HUES48 (cell line): ENCODE results near the gene APOL3.
"Not testable (repeated sequence)": the region's sequence is repeated elsewhere in the genome, so short reads cannot be mapped to it uniquely, and the experiment has no call there.

Source experiments
- H3K27ac ChIP-seq: one replicate; pipeline ENCODE4 v1.7.0; 2013; ENCODE audit warnings: low read depth, low read length, inconsistent platforms
- H3K27me3 ChIP-seq: 2 replicates; pipeline ENCODE4 v1.6.1; 2013; ENCODE audit warnings: mild to moderate bottlenecking, low read length; ENCODE audit not compliant: control insufficient read depth, insufficient read depth
- H3K36me3 ChIP-seq: 2 replicates; pipeline ENCODE4 v1.6.1; 2013; ENCODE audit warnings: low read length; ENCODE audit not compliant: control insufficient read depth, insufficient read depth
- H3K4me1 ChIP-seq: 2 replicates; pipeline ENCODE4 v1.6.1; 2013; ENCODE audit warnings: mild to moderate bottlenecking, low read length; ENCODE audit not compliant: control insufficient read depth, insufficient read depth
- H3K4me3 ChIP-seq: 2 replicates; pipeline ENCODE4 v1.5.1; 2013; ENCODE audit warnings: mild to moderate bottlenecking, low read depth, low read length
- H3K9ac ChIP-seq: 2 replicates; pipeline ENCODE4 v1.6.1; 2013; ENCODE audit warnings: mild to moderate bottlenecking, low read depth, low read length, moderate library complexity
- H3K9me3 ChIP-seq: 2 replicates; pipeline ENCODE4 v1.6.1; 2013; ENCODE audit warnings: low read length; ENCODE audit not compliant: control insufficient read depth, insufficient read depth

Gene APOL3, protein sequence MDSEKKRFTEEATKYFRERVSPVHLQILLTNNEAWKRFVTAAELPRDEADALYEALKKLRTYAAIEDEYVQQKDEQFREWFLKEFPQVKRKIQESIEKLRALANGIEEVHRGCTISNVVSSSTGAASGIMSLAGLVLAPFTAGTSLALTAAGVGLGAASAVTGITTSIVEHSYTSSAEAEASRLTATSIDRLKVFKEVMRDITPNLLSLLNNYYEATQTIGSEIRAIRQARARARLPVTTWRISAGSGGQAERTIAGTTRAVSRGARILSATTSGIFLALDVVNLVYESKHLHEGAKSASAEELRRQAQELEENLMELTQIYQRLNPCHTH

GRCh38 chr22:36160499-36160942, at the start of gene APOL3:
TSS of gene APOL3 (minus strand) at chr22:36160755. CDS start at chr22:36149055, 11,700 bp downstream.
- Histone ChIP-seq H3K27me3 (no peaks in the 10 kb centered on the region), H3K36me3 (no peaks in the 10 kb centered on the region), H3K9ac (no peak within 1 kb of the TSS), H3K27ac (no peak within 1 kb of the TSS), H3K4me3 (no peak within 1 kb of the TSS), H3K9me3 (no peaks in the 10 kb centered on the region), H3K4me1 (peaks cover 13% of the 10 kb centered on the region)

GRCh38 chr22:36210224-36210623, 49.7 kb upstream of the APOL3 start:
- H3K36me3 ChIP-seq, result no peaks in the 10 kb centered on the region
- H3K27me3 ChIP-seq, result peaks cover 4% of the 10 kb centered on the region; the same call in 1 of the 2 replicates
- no peaks in the 10 kb centered on the region for H3K4me1 ChIP-seq
- H3K9me3 ChIP-seq, result no peaks in the 10 kb centered on the region
- H3K9ac ChIP-seq, result no peak overlapping the region
- H3K4me3 ChIP-seq, result no peak overlapping the region
- no peak overlapping the region for H3K27ac ChIP-seq

DNA sequence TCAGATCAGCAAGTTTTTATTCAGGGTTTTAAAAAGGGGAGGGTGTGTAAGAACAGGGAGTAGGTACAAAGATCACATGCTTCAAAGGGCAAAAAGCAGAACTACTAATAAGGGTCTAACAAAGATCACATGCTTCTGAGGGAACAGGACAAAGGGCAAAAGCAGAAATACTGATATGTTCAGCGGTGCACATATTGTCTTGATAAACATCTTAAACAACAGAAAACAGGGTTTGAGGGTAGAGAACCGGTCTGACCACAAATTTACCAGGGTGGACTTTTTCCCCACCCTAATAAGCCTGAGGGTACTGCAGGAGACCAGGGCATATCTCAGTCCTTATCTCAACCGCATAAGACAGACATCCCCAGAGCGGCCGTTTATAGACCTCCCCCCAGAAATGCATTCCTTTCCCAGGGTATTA, 48.9 kb upstream of the APOL3 start:
- not testable (repeated sequence) for H3K27ac ChIP-seq, H3K27me3 ChIP-seq, H3K9me3 ChIP-seq, H3K4me3 ChIP-seq, H3K4me1 ChIP-seq, H3K9ac ChIP-seq, H3K36me3 ChIP-seq

DNA sequence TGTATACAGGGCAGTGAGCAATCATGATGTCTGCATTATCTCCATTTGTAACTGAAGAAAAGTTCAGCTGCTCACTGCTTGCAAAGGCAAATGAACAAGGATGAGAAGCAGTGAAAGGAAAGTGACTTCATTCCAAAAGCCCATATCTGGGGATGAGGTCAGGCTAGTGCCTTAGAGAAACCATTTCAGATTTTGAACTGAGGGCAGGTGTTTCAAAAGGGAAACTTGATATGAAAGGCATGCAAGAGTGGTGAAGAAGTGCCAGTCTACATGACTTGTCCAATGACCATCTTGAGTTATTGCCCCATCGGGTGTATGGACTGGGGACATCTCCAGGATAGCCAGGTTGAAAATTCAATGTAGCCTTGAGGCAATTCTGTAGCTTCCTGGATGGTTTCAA, 48.4 kb upstream of the APOL3 start:
- no peak overlapping the region for H3K4me3 ChIP-seq
- no peak overlapping the region for H3K9ac ChIP-seq
- H3K9me3 ChIP-seq, result no peaks in the 10 kb centered on the region
- no peak overlapping the region for H3K27ac ChIP-seq
- H3K36me3 ChIP-seq, result no peaks in the 10 kb centered on the region
- peaks cover 4% of the 10 kb centered on the region; the same call in 1 of the 2 replicates for H3K27me3 ChIP-seq
- no peaks in the 10 kb centered on the region for H3K4me1 ChIP-seq

DNA sequence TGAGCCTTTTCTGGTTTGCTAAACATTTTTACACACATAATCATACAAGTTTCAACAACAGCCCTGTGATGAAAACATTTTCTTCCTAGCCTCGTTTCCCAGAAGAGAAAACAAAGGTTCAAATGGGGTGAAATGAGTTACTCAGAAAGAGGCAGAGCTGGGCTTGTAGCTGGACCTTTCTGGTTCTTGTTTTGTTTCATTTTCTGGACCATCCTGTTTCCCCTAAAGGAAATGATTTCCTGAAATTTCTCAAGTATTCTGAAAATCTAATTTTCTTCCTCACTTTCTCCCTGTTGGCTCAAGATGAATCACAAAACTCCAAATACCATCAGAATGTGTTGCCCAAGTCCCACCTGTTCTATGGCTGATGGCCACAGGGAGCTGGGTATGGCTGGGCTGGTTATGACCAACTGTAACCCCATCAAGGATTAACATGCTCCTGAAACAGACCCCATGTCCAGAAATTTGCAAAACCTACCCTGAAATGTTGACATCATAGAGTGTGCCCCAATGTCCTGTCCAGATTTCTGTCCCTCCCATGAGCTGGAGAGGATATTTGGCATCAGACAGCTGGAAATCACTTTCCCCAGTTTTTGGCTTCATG, 47.7 kb upstream of the APOL3 start:
- Histone ChIP-seq H3K4me3 (no peak overlapping the region), H3K36me3 (no peaks in the 10 kb centered on the region), H3K9ac (no peak overlapping the region), H3K4me1 (no peaks in the 10 kb centered on the region), H3K27me3 (peaks cover 4% of the 10 kb centered on the region; the same call in 1 of the 2 replicates), H3K27ac (no peak overlapping the region), H3K9me3 (no peaks in the 10 kb centered on the region)

DNA sequence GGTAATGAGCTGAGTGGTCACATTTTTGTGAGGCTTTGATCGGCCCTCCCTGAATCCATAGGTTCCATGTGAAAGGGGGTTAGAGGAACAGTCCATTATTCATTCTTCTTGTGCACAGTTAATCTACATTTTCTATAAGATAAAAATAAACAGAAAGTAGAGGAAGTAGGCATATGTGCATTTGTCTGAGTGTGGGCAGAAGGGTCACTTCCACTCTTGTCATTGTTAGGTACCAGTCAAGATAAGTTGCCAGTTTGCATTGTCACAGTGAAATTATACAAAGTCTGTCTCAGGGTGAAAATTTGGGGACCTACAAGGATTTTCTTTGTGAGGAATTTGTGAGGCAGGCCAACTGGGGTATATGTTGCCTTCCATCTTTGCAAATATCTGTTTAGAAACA, 45.7 kb upstream of the APOL3 start:
- Histone ChIP-seq H3K27me3 (no peaks in the 10 kb centered on the region), H3K9me3 (no peaks in the 10 kb centered on the region), H3K36me3 (no peaks in the 10 kb centered on the region), H3K9ac (no peak overlapping the region), H3K27ac (no peak overlapping the region), H3K4me3 (no peak overlapping the region), H3K4me1 (no peaks in the 10 kb centered on the region)

DNA sequence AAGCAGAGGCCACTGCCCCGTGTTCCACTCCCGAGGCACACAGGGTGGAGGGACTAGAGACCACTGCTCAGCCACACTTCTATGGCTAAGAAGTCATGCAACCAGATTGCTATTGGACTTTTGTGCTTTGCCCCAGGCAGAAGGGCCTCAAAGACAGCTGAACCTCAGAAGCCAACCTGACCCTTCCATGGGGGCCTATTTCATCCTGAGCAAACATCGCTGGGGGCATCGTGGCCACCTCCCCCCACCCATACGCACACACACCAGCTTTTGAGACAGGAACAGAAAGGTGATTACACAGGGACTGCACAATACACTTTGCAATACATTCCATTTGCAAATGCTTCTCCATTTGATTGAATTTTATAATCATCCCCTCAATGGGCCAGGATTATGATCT, 45.0 kb upstream of the APOL3 start:
- H3K9ac ChIP-seq, H3K27ac ChIP-seq, H3K36me3 ChIP-seq, H3K9me3 ChIP-seq, H3K4me3 ChIP-seq, H3K27me3 ChIP-seq, H3K4me1 ChIP-seq: not testable (repeated sequence)

DNA sequence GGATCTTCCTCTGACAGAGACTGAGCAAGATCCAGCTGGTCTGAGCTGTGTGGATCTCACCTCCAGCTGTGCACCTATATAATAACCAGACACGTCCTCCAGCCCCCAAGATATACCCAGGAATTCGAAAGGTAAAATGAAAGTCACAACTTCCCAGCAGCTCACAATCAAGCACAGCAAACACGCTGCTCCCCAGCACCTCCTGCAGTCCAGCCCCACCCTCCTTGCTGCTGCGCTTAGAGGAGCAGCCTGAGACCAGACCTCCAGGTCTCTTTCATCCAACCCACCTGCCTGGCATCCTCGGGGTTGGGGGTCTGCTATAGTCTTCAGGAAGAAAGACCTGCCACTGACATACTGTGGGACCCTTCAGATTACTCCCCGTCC, 44.1 kb upstream of the APOL3 start:
- Histone ChIP-seq H3K36me3 (no peaks in the 10 kb centered on the region), H3K9me3 (no peaks in the 10 kb centered on the region), H3K4me3 (no peak overlapping the region), H3K4me1 (no peaks in the 10 kb centered on the region), H3K9ac (no peak overlapping the region), H3K27me3 (no peaks in the 10 kb centered on the region), H3K27ac (no peak overlapping the region)

DNA sequence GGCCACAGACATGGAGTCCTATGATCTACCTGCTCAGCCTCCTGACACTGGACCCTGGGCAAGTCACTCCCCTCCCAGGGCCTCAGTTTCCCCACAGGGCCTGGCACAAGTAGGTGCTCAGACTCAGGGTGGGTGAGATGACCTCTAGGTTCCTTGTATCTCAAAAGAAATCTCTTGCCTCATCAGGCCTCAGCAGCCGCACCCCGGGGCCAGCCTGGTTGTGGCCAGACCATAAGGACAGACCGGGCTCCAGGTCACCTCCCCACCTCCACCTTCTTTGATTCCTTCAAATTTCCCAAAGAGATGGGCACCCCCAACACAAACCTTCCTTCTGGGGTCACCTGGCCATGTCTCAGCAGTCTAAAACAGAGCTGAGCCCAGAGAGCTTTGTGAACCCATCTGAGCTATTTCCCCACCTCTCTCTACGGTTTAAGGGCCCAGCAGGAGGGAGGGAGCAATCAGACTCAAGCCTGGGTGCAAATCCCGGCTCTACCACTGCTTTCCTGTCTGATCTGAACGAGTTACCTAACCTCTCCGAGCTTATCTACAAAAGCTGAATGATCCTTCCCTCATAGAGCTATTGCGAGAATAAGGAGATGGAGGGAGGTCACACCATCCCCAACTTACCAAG, 43.6 kb upstream of the APOL3 start:
- H3K9me3 ChIP-seq, result no peaks in the 10 kb centered on the region
- no peaks in the 10 kb centered on the region for H3K36me3 ChIP-seq
- H3K4me1 ChIP-seq, result no peaks in the 10 kb centered on the region
- no peak overlapping the region for H3K4me3 ChIP-seq
- H3K27ac ChIP-seq, result no peak overlapping the region
- no peak overlapping the region for H3K9ac ChIP-seq
- no peaks in the 10 kb centered on the region for H3K27me3 ChIP-seq

- not testable (repeated sequence) for H3K9ac ChIP-seq, H3K9me3 ChIP-seq, H3K27me3 ChIP-seq, H3K36me3 ChIP-seq, H3K4me1 ChIP-seq, H3K27ac ChIP-seq, H3K4me3 ChIP-seq
Observed at GRCh38 chr22:36203441-36203840, 42.9 kb upstream of the APOL3 start.

GRCh38 chr22:36202906-36203305, 42.4 kb upstream of the APOL3 start:
- H3K27me3 ChIP-seq, H3K4me3 ChIP-seq, H3K27ac ChIP-seq, H3K9me3 ChIP-seq, H3K36me3 ChIP-seq, H3K9ac ChIP-seq, H3K4me1 ChIP-seq: not testable (repeated sequence)
